ENCODE results near the gene NRK. TPM values are rescaled to one million over a fixed set of nuclear protein-coding genes. Genes with fewer than 3 reads are reported as not detected.

Gene NRK
- total RNA-seq: under 0.01 and 2.1 TPM in 2 replicates

GRCh38 chrX:105822138-105823091 is at the start of gene NRK:
Gene NRK (plus strand): TSS chrX:105822539. CDS start chrX:105822846, 307 bp downstream.

Other genes with a start within 250 kb of the NRK start
- not detected in 2 replicates for gene SERPINA7, start 216.2 kb downstream of the NRK start, total RNA-seq

Data from placental pericyte (primary cell).